Bone marrow (tissue), 2 donors: ENCODE measurements around the gene MAGI3.

Experiments used
- DNase-seq, 2 donors: peaks; one replicate each; lab custom pipeline; 2025; lab: John Stamatoyannopoulos, UW

Gene MAGI3

GRCh38 chr1:113657556-113658063 lies 267.3 kb downstream of the MAGI3 start:
- DNase-seq: no peak

- DNase-seq: no peak
Measured at GRCh38 chr1:113659035-113659434, 268.7 kb downstream of the MAGI3 start.

- DNase-seq: no peak
Measured at GRCh38 chr1:113659556-113659955, 269.2 kb downstream of the MAGI3 start.

GRCh38 chr1:113660088-113660487 lies 269.8 kb downstream of the MAGI3 start:
- no peak for DNase-seq

DNA sequence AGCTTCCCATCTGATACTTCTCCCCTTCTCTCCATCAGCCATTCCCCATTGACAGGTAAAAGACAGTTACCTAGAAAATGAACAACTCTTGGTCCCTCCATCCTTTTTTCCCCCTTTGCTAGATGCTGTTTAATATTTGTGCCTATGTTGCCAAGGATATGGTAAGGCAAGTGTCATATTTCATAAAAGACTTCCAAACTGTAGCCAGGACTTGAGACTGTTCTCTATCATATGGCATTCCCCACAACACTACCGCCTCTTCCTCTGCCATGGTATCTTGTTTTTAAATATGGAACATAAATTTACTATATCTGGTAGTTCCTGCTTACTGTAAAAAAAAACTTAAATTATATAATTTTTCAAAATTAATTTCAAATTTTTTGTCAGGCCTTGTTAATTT lies 271.8 kb downstream of the MAGI3 start:
- no peak for DNase-seq

DNA sequence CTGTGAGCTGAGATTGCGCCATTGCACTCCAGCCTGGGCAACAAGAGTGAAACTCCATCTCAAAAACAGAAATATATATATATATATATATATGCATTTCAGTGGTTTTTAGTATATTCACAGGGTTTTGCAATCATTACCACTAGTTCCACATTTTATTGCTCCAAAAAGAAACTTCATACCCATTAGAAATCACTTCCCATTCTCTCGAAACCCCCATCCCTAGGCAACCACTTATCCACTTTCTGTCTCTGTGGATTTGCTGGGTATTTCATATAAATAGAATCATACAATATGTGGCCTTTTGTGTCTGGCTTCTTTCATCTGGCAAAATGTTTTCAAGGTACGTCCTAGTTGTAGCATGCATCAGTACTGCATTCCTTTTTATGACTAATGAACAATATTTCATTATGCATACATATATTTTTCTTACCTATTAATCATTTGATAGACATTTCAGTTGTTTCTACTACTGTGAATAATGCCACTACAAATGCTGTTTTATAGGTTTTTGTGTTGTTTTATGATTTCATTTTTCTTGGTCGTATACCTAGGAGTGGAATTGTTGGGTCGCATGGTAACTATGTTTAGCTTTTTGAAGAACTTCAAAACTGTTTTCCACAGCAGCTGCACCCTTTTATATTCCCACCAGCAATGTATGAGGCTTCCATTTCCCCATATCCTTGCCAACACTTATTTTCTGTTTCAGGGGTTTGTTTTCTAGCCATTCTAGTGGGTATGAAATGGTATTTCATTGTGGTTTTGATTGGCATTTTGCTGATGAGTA lies 273.0 kb downstream of the MAGI3 start:
- no peak for DNase-seq

- DNase-seq: no peak
Measured at GRCh38 chr1:113665071-113665470, 274.8 kb downstream of the MAGI3 start.

DNA sequence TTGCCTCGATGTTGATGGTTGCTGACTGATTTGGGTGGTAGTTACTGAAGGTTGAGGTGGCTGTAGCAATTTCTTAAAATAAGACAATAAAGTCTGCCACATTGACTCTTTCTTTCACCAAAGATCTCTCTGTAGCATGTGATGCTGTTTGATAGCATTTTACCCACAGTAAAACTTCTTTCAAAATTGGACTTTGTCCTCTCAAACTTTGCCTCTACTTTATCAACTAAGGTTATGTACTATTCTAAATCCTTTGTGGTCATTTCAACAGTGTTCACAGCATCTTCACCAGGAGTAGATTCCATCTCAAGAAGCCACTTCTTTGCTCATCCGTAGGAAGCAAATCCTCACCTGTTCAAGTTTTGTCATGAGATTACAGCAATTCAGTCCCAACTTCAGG lies 275.8 kb downstream of the MAGI3 start:
- DNase-seq: no peak

GRCh38 chr1:113669988-113670387 lies 279.7 kb downstream of the MAGI3 start:
- DNase-seq: no peak

GRCh38 chr1:113670650-113671049 lies 280.3 kb downstream of the MAGI3 start:
- no peak for DNase-seq

DNA sequence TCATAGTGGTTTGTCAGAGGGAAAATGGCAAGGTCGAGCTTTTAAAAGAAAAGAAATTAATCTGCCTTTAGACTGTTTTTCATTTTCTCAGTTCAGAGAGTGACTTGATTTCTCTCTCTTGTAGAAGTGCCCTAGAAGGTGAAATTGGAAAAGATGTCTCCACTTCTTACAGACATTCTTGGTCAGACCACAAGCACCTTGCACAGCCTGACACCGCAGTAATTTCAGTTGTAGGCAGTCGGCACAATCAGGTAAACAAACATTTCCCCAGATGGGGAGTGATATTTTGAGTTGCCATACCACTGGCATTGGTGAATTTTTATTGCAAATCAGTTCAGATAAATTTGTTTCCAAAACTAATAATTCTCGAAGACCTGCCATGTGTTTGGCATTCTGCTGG lies 282.2 kb downstream of the MAGI3 start:
- no peak for DNase-seq

GRCh38 chr1:113674591-113674990 lies 284.3 kb downstream of the MAGI3 start:
- DNase-seq: no peak

- no peak for DNase-seq
Measured at GRCh38 chr1:113675302-113675701, 285.0 kb downstream of the MAGI3 start.

DNA sequence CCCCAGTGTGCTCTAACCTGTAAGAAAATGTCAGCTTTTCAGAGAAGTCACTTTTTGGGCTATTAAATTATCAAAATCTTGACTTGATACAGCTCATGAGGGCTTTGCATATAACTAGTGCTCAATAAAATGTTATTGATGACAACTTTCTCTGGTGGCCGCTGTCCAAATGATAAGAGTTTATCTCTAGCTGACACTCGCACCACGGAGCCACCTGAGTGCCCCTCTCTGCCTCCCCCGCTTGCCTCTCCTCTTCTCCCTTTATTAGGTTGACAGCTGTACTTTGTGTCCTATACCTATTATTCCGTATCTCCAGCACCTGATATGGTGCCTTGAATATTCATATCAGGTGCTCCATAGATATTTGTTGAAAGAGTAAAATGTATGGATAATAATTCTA lies 286.2 kb downstream of the MAGI3 start:
- DNase-seq: no peak

- DNase-seq: peak in 1 of 2 donors; percentile 39
Measured at GRCh38 chr1:113677250-113678158, 287.2 kb downstream of the MAGI3 start.

GRCh38 chr1:113678159-113678469 lies 287.8 kb downstream of the MAGI3 start:
- no peak for DNase-seq

DNA sequence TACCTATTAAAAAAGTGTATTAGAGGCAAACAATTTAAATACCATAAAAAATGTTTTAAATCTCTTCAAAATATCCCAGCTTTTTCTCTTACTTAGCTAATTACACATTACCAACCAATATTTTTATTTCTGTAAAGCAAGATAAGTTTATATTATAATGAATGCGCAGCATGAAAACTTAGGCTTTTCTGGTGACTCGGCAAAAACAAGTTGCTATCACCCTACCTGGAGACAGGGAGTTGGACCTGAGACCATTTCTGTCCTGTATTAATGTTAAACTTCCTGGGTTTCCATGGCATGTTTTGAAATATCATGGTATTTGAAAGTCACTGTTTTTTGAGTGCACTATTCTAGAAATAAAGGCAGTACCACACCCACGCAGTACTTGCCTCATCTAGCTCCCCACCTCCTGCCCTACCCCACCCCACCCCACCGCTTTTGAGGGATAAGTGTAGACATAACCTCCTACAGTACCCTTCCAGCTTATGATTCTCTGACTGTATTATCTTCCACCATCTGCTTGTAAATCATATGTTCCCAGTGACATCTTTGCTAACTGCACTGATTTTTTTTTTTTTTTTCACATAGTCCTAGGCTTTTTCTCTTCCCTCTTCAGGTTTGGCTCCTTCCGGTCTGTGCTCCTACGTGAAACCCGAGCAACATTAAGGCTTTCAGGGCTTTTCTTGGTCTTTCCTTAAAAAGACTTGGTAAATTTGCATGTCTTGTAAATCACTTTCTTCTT lies 291.5 kb downstream of the MAGI3 start:
- no peak for DNase-seq

GRCh38 chr1:113683384-113684152 lies 293.3 kb downstream of the MAGI3 start:
- no peak for DNase-seq

DNA sequence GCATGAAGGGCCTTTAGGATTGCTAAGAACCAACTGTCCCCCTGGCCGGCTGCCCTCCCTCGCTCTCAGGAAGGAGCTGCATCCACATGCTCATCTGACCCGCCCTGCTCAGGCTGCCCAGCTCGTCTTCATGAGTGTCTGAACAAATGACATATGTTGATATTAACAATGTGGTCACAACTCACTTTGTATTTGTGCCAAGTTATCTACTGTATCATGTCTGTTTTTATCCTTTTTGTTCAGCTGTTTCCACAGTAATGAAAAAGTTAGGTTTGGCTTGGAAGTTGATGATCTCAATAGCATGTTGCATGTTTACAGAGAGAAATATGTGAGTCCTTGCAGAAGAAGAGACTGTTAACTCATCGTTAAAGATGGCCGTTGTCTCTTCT lies 293.8 kb downstream of the MAGI3 start:
- DNase-seq: no peak

- DNase-seq: no peak
Measured at GRCh38 chr1:113686891-113687618, 296.7 kb downstream of the MAGI3 start.

- DNase-seq: no peak
Measured at GRCh38 chr1:113691184-113691583, 300.9 kb downstream of the MAGI3 start.
